GM12878 (cell line): ENCODE data around the gene GSTO1. TPM values are rescaled to one million over a fixed set of nuclear protein-coding genes. Genes with fewer than 3 reads are reported as not detected.

Experiments
- ATAC-seq: fragments of 200-7000 bp; cut with Tn5 transposase; 3 replicates; pipeline ENCODE4 v1.9.1; 2020; ENCODE audit warnings: mild to moderate bottlenecking, moderate library complexity
- BruUV-seq: library from RNA; stranded (reverse); fragments of 400-500 nt; replicated peaks from 2 replicates; lab custom pipeline; 2021; lab: Mats Ljungman, UMichigan
- CTCF ChIA-PET: fragments of 300-600 bp; sonication (Branson Sonifier 250); formaldehyde crosslinking; extraction: SDS; loops from one replicate; lab custom pipeline; 2021; ENCODE audit warnings: inconsistent platforms; lab: Yijun Ruan, JAX
- POLR2A ChIA-PET: fragments of 350-600 bp; formaldehyde crosslinking; extraction: SDS; loops from one replicate; lab custom pipeline; 2021; ENCODE audit warnings: inconsistent platforms; lab: Charles Lee
- RAD21 ChIA-PET: fragments of 300-600 bp; sonication (Branson Sonifier 250); formaldehyde crosslinking; loops from one replicate; lab custom pipeline; 2023; ENCODE audit warnings: antibody characterized with exemption; ENCODE audit not compliant: unreplicated experiment; lab: Charles Lee
- SMC1A ChIA-PET: fragments of 300-600 bp; sonication (Branson Sonifier 250); formaldehyde crosslinking; loops from one replicate; lab custom pipeline; 2023; ENCODE audit not compliant: unreplicated experiment, uncharacterized antibody; lab: Charles Lee
- DNase-seq: peaks from one replicate; pipeline ENCODE4 v3.0.0-alpha.2; 2011; ENCODE audit warnings: low read depth, low spot score
- FAIRE-seq: peaks from 3 replicates; lab custom pipeline; 2011; peaks lifted over from hg19 to GRCh38; lab: Jason Lieb, UNC
- H2AFZ ChIP-seq: 2 replicates; pipeline ENCODE4 v1.6.0; 2011; ENCODE audit warnings: low read depth, low read length, control low read depth; ENCODE audit not compliant: control insufficient read depth
- H3K27ac ChIP-seq: 2 replicates; pipeline ENCODE4 v1.5.1; 2011; ENCODE audit warnings: control low read depth; ENCODE audit not compliant: control insufficient read depth, insufficient read depth
- H3K27me3 ChIP-seq, 2 experiments: replicated peaks in 1 of 2; 2 replicates each; pipeline versions ENCODE4 v1.6.0 to v1.6.1; 2011; ENCODE audit warnings: low read length in 1 of 2; ENCODE audit not compliant: control insufficient read depth in 2 of 2, insufficient read depth in 2 of 2
- H3K36me3 ChIP-seq, 2 experiments: 2 replicates each; pipeline ENCODE4 v1.5.1; 2011; ENCODE audit warnings: low read length in 1 of 2; ENCODE audit not compliant: control insufficient read depth in 2 of 2, insufficient read depth in 2 of 2
- H3K4me1 ChIP-seq: 2 replicates; pipeline ENCODE4 v1.6.1; 2011; ENCODE audit warnings: mild to moderate bottlenecking, low read length, moderate library complexity, mixed read lengths; ENCODE audit not compliant: control insufficient read depth, insufficient read depth
- H3K4me2 ChIP-seq: 2 replicates; pipeline ENCODE4 v1.6.0; 2011; ENCODE audit warnings: control low read depth; ENCODE audit not compliant: control insufficient read depth, insufficient read depth
- H3K4me3 ChIP-seq: fragments of 200-600 bp; sonication (generic); 2 replicates; pipeline ENCODE4 v1.5.1; 2016
- H3K79me2 ChIP-seq: 2 replicates; pipeline ENCODE4 v1.6.0; 2011; ENCODE audit warnings: low read length; ENCODE audit not compliant: control insufficient read depth, insufficient read depth
- H3K9ac ChIP-seq: 2 replicates; pipeline ENCODE4 v1.8.0; 2011; ENCODE audit warnings: low read length, control low read depth, mixed read lengths; ENCODE audit not compliant: control insufficient read depth, insufficient read depth
- H3K9me3 ChIP-seq: replicated peaks from 3 replicates; pipeline ENCODE4 v1.5.1; 2011; ENCODE audit warnings: mild to moderate bottlenecking, low read length; ENCODE audit not compliant: control insufficient read depth, insufficient read depth
- H4K20me1 ChIP-seq: 2 replicates; pipeline ENCODE4 v1.6.0; 2011; ENCODE audit not compliant: control insufficient read depth, insufficient read depth
- CBX5 ChIP-seq: sonication (generic); IDR thresholded peaks from 2 replicates; pipeline ENCODE4 v1.6.1; 2016; ENCODE audit warnings: low read depth, moderate library complexity, mild to moderate bottlenecking, inconsistent platforms
- CREB1 ChIP-seq: IDR thresholded peaks from 2 replicates; pipeline ENCODE4 v1.6.1; 2012; ENCODE audit warnings: low read depth, mild to moderate bottlenecking, inconsistent platforms
- FOS ChIP-seq: IDR thresholded peaks from 3 replicates; pipeline ENCODE4 v1.6.1; 2011; ENCODE audit warnings: borderline replicate concordance; ENCODE audit not compliant: insufficient read length; ENCODE audit errors: extremely low read depth
- FOXM1 ChIP-seq: IDR thresholded peaks from 2 replicates; pipeline ENCODE4 v1.6.1; 2012; ENCODE audit warnings: low read depth, mild to moderate bottlenecking, inconsistent platforms, low read length, moderate library complexity
- POLR2A ChIP-seq: IDR thresholded peaks from 2 replicates; pipeline ENCODE4 v1.6.1; 2011; ENCODE audit warnings: low read depth, mild to moderate bottlenecking, low read length
- RAD21 ChIP-seq: IDR thresholded peaks from 2 replicates; pipeline ENCODE4 v1.6.1; 2011; ENCODE audit warnings: mild to moderate bottlenecking, low read depth, low read length, moderate library complexity; ENCODE audit not compliant: insufficient read depth
- RBBP5 ChIP-seq: fragments of 200-600 bp; sonication (generic); conservative IDR thresholded peaks from 2 replicates; pipeline ENCODE4 v1.6.1; 2016
- STAT3 ChIP-seq: IDR thresholded peaks from 2 replicates; pipeline ENCODE4 v1.6.1; 2011; ENCODE audit warnings: low read depth, low read length, improper control_type of control experiment
- SUPT20H ChIP-seq: IDR thresholded peaks from 2 replicates; pipeline ENCODE4 v1.6.1; 2011; ENCODE audit warnings: low read depth, mild to moderate bottlenecking, low read length, moderate library complexity, borderline replicate concordance; ENCODE audit not compliant: control insufficient read depth
- WGBS: methylation state at CpG from one replicate; pipeline ENCODE4 v1.1.6; 2016; ENCODE audit warnings: low lambda C conversion rate; ENCODE audit not compliant: insufficient replicate concordance, insufficient coverage; ENCODE audit errors: missing lambda C conversion rate; 5-methylcytosine and 5-hydroxymethylcytosine counted together
- in situ Hi-C: fragments of 300-500 bp; cut with MboI; formaldehyde crosslinking; loops from 9 replicates; pipeline ENCODE4 v1.14.3; 2018; ENCODE audit warnings: mixed read lengths
- intact Hi-C: fragments of 100-400 bp; cut with micrococcal nuclease; formaldehyde crosslinking; loops from one replicate; pipeline ENCODE4 v1.14.2; 2022; ENCODE audit not compliant: unreplicated experiment
- polyA plus RNA-seq, 11 experiments: library from polyadenylated mRNA; depleted of rRNA in 4 of 11; unstranded in 6 of 11; stranded (reverse) in 5 of 11; fragments of >200 nt; fragmentation: Nextera tagmentation in 4 of 11; fragmentation: Illumina TruSeq in 1 of 11; extraction: Ambion mirVana in 4 of 11; extraction: Trizol in 1 of 11; gene quantifications; 1 replicate in 1 of 11; 2 replicates in 10 of 11; pipeline versions ENCODE4 v1.2.1 to v1.2.3, GENCODE V29; 2011 to 2016; ENCODE audit warnings: inconsistent platforms in 2 of 11, missing spikeins in 2 of 11, low read depth in 1 of 11
- total RNA-seq, 4 experiments: library from RNA; depleted of rRNA in 3 of 4; stranded (reverse); fragments of >200 nt in 3 of 4; fragmentation: Illumina TruSeq in 1 of 4; extraction: Trizol in 1 of 4; gene quantifications; 2 replicates each; pipeline versions ENCODE4 v1.2.1 to v1.2.3, GENCODE V29; 2013 to 2021
- TF ChIP-seq, protein P1 (sequence below): IDR thresholded peaks from 2 replicates; pipeline ENCODE4 v1.6.1; 2012; ENCODE audit warnings: low read depth, low read length, improper control_type of control experiment
- TF ChIP-seq, protein P2 (sequence below): IDR thresholded peaks from 2 replicates; pipeline ENCODE4 v1.6.1; 2011; ENCODE audit warnings: borderline replicate concordance, low read depth, mild to moderate bottlenecking, moderate library complexity, low read length; ENCODE audit not compliant: insufficient read depth, poor library complexity, severe bottlenecking
- TF ChIP-seq, protein P3 (sequence below): fragments of 450-650 bp; IDR thresholded peaks from 2 replicates; pipeline ENCODE4 v1.6.1; 2017; ENCODE audit warnings: mild to moderate bottlenecking, low read depth, inconsistent platforms; ENCODE audit not compliant: poor library complexity, severe bottlenecking

GSTO1 gene
- total and polyA plus RNA-seq, 10 of the 15 experiments (the other 5 are each of a cell fraction or from before 2014, with no cell fraction given): 53.1 to 197 (median 112) TPM

DNA sequence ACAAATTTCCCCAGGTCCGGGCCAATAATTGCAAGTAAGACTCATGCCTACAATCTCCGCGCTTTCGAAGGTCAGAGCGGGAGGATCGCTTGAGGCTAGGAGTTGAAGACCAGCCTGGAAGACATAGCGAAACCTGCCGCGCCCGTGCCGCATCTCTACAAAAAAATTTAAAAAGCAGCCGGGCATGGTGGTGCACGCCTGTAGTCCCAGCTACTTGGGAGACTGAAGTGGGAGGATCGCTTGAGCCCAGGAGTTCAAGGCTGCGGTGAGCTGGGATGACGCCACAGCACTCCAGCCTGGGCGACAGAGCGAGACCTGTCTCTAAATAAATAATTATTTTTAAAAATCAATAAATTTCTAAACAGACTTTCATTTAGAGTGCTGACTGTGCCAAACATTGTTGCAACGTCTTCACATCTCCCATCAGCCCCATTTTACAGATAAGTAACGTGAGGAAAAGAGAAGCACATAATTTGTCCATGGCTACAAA lies 22.0 kb upstream of the GSTO1 start:
- ATAC-seq: peak; percentile 40
- H4K20me1 ChIP-seq: no peaks in the 10 kb centered on the region
- H3K4me1 ChIP-seq: no peaks in the 10 kb centered on the region
- no peak overlapping the region; the same call in 1 of the 2 replicates for H3K9ac ChIP-seq
- ChIA-PET RAD21 (no interaction called here), CTCF (interaction anchor here (1.4 to 1.6 kb wide), 2 partner anchors 34 to 42 kb away, joined by 3 to 4 read pairs; no protein-coding TSS in a partner anchor), SMC1A (interaction anchor here (1.2 kb wide), 1 partner anchor 21 kb away, joined by 4 read pairs; no protein-coding TSS in a partner anchor), POLR2A (interaction anchor here (1.4 kb wide), 1 partner anchor 22 kb away, joined by 4 read pairs; the partner anchor contains the start of gene GSTO1)
- H2AFZ ChIP-seq: peak overlapping the region; percentile 82
- no peak overlapping the region for H3K27ac ChIP-seq
- intact Hi-C loops: no loop called here
- peak overlapping the region; percentile 99 for H3K4me2 ChIP-seq
- no peak for DNase-seq
- BruUV-seq: no TSS peak
- WGBS: 44% methylated on average over 20 of the region's 20 CpGs
- no peaks in the 10 kb centered on the region for H3K36me3 ChIP-seq
- H3K79me2 ChIP-seq: no peaks in the 10 kb centered on the region
- peak overlapping the region; percentile 46 for H3K4me3 ChIP-seq
- TF ChIP-seq, protein P1, sequence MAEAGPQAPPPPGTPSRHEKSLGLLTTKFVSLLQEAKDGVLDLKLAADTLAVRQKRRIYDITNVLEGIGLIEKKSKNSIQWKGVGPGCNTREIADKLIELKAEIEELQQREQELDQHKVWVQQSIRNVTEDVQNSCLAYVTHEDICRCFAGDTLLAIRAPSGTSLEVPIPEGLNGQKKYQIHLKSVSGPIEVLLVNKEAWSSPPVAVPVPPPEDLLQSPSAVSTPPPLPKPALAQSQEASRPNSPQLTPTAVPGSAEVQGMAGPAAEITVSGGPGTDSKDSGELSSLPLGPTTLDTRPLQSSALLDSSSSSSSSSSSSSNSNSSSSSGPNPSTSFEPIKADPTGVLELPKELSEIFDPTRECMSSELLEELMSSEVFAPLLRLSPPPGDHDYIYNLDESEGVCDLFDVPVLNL: peak; percentile 4; the same call in 1 of the 2 replicates
- TF ChIP-seq CREB1: no peak
- no peaks in the 10 kb centered on the region for H3K9me3 ChIP-seq
- FAIRE-seq: no peak
- in situ Hi-C loops: no loop called here
- H3K27me3 ChIP-seq: no peaks in the 10 kb centered on the region

DNA sequence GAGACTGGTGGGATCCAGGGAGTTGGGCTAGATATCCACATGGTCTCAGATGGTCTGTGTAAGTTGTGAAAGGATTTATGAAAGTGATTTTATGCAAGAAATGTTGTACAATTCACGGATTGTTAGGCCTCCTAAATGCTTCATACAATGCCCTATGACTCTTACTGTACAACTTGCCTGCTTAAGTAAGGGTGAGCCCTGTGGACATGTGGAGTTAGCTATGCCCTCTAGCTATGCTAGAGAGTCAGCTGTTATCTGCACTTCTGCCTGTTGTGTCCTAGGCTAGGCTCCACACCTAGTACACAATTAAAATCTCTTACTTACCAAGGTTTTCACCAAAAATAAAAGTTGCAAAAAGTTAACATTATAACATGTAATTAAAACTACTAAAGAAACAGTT lies 20.9 kb upstream of the GSTO1 start:
- no peaks in the 10 kb centered on the region for H3K27me3 ChIP-seq
- H3K4me3 ChIP-seq: no peak overlapping the region
- no peak overlapping the region for H3K4me2 ChIP-seq
- H3K9ac ChIP-seq: no peak overlapping the region
- SMC1A ChIA-PET: interaction anchor here (1.2 kb wide), 1 partner anchor 20 kb away, joined by 4 read pairs; no protein-coding TSS in a partner anchor
- no peaks in the 10 kb centered on the region for H3K36me3 ChIP-seq
- no peaks in the 10 kb centered on the region for H4K20me1 ChIP-seq
- POLR2A ChIA-PET: no interaction called here
- RAD21 ChIA-PET: no interaction called here
- no peak overlapping the region for H3K27ac ChIP-seq
- H3K79me2 ChIP-seq: no peaks in the 10 kb centered on the region
- FAIRE-seq (no peak), DNase-seq (no peak), ATAC-seq (no peak)
- H3K4me1 ChIP-seq: no peaks in the 10 kb centered on the region
- intact Hi-C loops (no loop called here), in situ Hi-C loops (no loop called here)
- H2AFZ ChIP-seq: no peak overlapping the region
- WGBS: 21% methylated on average over 1 of the region's 1 CpG
- H3K9me3 ChIP-seq: no peaks in the 10 kb centered on the region
- CTCF ChIA-PET: no interaction called here
- BruUV-seq: no TSS peak
- TF ChIP-seq SUPT20H (no peak), FOXM1 (no peak), STAT3 (no peak), RAD21 (no peak), RBBP5 (no peak), FOS (no peak), POLR2A (no peak), CBX5 (no peak)
- TF ChIP-seq, protein P2, sequence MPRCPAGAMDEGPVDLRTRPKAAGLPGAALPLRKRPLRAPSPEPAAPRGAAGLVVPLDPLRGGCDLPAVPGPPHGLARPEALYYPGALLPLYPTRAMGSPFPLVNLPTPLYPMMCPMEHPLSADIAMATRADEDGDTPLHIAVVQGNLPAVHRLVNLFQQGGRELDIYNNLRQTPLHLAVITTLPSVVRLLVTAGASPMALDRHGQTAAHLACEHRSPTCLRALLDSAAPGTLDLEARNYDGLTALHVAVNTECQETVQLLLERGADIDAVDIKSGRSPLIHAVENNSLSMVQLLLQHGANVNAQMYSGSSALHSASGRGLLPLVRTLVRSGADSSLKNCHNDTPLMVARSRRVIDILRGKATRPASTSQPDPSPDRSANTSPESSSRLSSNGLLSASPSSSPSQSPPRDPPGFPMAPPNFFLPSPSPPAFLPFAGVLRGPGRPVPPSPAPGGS: no peak
- TF ChIP-seq, protein P3, sequence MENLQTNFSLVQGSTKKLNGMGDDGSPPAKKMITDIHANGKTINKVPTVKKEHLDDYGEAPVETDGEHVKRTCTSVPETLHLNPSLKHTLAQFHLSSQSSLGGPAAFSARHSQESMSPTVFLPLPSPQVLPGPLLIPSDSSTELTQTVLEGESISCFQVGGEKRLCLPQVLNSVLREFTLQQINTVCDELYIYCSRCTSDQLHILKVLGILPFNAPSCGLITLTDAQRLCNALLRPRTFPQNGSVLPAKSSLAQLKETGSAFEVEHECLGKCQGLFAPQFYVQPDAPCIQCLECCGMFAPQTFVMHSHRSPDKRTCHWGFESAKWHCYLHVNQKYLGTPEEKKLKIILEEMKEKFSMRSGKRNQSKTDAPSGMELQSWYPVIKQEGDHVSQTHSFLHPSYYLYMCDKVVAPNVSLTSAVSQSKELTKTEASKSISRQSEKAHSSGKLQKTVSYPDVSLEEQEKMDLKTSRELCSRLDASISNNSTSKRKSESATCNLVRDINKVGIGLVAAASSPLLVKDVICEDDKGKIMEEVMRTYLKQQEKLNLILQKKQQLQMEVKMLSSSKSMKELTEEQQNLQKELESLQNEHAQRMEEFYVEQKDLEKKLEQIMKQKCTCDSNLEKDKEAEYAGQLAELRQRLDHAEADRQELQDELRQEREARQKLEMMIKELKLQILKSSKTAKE: no peak
